C4-2B (cell line): ENCODE data around the gene DIP2B.
A peak's percentile ranks its signal among the peaks of the same experiment; 100 is the strongest.

Source experiments
- H3K27ac ChIP-seq: fragments of 450-650 bp; 2 replicates; pipeline ENCODE4 v1.5.1; 2017
- ZFX ChIP-seq: fragments of 450-650 bp; IDR thresholded peaks from 2 replicates; pipeline ENCODE4 v1.6.1; 2017
- TF ChIP-seq, protein P1 (sequence below): fragments of 450-650 bp; conservative IDR thresholded peaks from 2 replicates; pipeline ENCODE4 v1.5.1; 2017; ENCODE audit warnings: mild to moderate bottlenecking

DIP2B gene

DNA sequence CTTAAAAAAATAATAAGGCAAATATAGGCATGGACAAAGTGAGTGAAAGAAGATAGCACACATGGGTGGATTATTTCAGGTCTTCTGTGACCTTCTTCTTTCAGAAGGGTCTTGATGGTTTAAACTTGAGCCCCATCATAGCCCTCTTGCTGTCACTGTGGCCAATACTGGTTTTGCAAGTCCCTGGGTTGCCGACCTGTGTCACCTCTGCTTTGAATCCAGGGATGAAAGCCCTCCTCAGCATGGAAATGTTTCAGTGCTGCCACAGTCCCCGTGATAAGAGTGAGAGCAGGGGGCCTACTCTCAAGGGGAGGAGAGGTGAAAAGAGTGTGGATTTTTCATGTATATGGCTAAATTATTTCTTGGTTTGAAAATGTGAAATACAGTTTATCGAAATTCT is 228.9 kb downstream of the DIP2B start:
- TF ChIP-seq ZFX, result no peak
- TF ChIP-seq, protein P1, sequence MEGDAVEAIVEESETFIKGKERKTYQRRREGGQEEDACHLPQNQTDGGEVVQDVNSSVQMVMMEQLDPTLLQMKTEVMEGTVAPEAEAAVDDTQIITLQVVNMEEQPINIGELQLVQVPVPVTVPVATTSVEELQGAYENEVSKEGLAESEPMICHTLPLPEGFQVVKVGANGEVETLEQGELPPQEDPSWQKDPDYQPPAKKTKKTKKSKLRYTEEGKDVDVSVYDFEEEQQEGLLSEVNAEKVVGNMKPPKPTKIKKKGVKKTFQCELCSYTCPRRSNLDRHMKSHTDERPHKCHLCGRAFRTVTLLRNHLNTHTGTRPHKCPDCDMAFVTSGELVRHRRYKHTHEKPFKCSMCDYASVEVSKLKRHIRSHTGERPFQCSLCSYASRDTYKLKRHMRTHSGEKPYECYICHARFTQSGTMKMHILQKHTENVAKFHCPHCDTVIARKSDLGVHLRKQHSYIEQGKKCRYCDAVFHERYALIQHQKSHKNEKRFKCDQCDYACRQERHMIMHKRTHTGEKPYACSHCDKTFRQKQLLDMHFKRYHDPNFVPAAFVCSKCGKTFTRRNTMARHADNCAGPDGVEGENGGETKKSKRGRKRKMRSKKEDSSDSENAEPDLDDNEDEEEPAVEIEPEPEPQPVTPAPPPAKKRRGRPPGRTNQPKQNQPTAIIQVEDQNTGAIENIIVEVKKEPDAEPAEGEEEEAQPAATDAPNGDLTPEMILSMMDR, result no peak
- no peak overlapping the region for H3K27ac ChIP-seq

DNA sequence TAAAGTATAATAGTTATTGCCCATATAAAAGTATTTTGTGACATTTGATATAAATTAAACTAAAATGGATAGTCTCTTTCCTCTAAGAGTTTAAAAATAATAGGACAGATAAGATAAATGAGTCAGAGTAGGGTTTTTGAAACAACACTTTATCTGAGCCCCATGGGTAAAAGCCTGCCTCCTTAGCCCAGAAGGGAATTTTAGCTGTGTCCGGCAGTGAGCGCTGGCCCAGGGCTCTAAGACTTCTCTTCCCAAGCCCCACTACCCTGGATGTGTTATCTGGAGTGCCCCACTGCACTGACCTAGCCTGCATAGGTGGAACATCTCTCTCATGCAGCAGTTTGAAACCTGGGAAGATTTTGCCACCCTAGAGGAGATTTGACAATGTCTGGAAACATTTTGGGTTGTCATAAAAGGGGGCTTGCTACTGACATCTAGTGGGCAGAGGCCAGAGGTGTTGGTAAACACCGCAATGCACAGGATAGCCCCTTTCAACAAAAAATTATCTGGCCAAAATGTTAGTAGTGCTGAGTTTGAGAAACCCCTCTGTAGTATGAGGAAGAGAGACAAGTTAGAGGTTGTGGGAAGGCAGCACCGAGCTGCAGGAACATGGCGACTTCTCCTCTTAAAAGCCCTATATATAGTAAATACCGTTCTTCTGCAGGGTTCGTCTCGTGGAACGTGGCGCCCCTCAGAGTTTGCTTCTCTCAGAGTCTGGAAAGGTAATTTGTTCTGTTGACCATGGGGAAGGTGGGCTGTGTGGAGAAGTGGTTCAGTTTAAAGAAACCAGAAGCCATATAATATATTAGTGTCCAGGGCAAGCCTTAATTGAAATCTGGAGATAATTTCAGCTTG is 229.9 kb downstream of the DIP2B start:
- TF ChIP-seq ZFX, result no peak
- TF ChIP-seq, protein P1, result peak; percentile 84
- H3K27ac ChIP-seq, result no peak overlapping the region

DNA sequence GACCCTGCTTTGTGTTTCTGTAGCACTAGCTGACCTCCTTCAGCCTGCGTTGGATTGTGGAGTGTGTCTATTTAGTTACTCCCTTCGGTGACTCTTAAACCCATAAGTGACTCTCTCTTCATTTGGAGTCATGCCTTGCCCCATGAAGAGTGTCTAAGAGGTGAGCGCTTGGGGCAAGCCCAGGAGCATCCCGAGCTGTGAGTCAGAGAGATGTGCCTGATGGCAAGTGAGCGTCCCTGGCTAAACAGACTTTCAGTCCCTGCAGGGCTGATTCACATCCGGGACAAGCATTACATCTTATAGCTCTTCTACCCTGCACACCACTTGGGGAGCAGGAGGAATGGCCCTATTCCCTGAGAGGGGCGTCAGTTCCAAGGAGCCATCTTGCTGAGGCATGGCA is 234.8 kb downstream of the DIP2B start:
- TF ChIP-seq, protein P1, result no peak
- no peak for TF ChIP-seq ZFX
- H3K27ac ChIP-seq, result no peak overlapping the region

DNA sequence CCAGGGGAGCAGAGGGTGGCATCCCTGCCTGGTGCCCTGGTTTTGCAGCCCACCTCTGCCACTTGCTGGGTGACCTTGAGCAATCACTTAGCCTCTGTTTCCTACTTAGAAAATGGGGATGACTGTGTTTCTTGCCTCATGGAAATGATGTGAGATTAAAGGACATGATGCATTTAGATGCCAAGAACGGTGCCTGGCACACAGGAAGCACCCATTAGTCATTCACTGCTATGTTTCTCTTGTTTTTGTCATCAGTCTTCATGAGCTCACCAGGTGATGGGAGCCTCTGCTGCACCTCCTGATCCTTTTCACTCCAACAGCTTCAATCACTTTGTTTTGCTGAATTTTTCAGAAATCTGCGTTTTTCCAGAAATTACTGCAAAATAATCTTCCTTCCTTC is 235.5 kb downstream of the DIP2B start:
- H3K27ac ChIP-seq, result no peak overlapping the region
- TF ChIP-seq, protein P1, result no peak
- no peak for TF ChIP-seq ZFX

DNA sequence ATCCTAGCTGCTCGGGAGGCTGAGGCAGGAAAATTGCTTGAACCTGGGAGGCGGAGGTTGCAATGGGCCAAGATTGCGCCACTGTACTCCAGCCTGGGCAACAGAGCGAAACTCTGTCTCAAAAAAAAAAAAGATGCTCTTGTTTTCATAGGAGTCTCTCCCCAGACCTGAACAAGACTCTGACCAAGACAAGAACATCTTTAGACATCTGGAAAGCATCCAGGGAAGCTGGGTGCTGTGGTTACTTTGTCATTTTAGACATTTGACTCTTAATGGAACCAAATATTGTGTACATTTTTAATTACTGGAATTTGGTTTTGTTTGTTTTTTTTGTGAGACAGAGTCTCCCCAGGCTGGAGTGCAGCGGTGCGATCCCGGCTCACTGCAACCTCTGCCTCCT is 238.0 kb downstream of the DIP2B start:
- no peak overlapping the region for H3K27ac ChIP-seq
- TF ChIP-seq ZFX, result no peak
- TF ChIP-seq, protein P1, result no peak

DNA sequence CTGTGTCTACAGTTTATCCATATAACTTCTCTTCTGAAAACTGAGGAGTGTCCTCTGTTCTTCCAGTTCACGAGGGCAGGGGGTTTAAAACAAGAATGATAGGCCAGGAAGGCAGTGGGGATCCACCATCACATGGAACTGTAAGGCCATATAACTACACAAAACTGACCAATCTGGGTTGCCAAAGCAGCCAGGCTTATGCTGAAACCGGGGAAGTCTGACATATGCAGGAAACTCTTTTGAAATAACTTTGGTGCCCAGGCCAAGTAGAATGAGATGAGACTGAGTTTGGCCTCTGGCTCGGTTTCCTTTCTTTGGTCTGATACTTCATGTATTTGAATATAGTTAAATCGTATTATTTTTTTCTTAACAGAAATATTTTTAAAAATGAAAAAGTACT is 241.1 kb downstream of the DIP2B start:
- H3K27ac ChIP-seq, result no peak overlapping the region
- no peak for TF ChIP-seq ZFX
- TF ChIP-seq, protein P1, result no peak

DNA sequence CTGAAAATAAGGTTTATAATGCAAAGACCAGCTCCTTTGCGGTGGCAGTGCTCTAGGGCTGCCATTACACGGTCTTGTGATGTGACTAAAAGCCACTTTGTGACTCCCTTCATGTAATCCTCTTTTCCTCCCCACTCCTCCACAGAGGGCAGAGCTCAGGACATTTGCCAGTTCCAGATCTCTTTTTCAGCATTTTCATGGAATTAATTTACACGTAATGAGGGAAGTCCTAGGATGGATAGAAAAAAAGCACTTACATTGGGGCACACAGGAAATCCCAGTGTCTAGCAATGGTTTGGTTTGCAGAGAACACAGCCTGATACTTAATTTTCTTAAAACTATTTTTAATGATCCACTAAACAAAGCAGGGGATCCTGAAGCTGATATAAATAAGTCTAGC is 241.6 kb downstream of the DIP2B start:
- TF ChIP-seq, protein P1, result no peak
- TF ChIP-seq ZFX, result no peak
- no peak overlapping the region for H3K27ac ChIP-seq
